Measurements from ENCODE around the gene JOSD2. TPM values are rescaled to one million over a fixed set of nuclear protein-coding genes. Genes with fewer than 3 reads are reported as not detected.
A peak's percentile ranks its signal among the peaks of the same experiment; 100 is the strongest.

Gene JOSD2
- total and polyA plus RNA-seq, 2 donors (not counting 3 experiments of a cell fraction or from before 2014, with no cell fraction given): 37.4 to 62.8 TPM

DNA sequence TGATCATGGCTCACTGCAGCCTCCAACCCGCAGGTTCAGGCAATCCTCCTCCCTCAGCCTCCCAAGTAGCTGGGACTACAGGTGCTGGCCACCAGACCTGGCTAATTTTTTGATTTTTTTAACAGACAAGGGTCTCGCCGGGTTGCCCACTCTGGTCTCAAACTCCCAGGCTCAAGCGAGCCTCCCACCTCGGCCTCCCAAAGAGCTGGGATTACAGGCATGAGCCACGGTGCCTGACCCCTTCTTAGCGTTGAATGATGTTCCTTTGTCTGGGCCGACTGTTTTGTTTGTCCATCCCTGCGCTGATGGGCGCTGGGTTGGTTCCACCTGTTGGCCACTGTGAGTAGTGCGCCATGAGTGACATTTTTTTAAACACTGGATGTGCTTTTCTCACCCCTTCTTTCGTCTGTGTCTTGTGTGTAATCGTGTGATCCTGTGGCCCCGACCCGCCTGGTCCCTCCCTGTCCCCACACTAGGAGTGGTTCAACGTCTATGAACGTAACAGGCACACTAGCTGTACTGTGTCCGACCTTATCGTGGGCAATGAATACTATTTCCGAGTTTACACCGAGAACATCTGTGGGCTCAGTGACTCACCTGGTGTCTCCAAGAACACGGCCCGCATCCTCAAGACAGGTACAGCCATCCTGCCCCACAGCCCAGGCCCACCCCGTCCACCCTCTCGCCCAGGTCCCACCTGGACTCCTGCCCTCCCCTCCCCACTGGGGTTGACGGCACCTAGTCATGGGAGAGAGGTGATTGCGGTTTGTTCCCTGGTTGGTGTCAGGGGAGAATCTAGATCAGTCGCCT, 49.7 kb downstream of the JOSD2 start:
- H3K9me3 ChIP-seq (replicated peaks; ENCODE audit: control insufficient read depth, insufficient read depth, low read length): no peaks in the 10 kb centered on the region
- CTCF ChIA-PET: interaction anchor here (0.7 to 7.4 kb wide), 20 partner anchors 12 to 322 kb away, joined by 3 to 144 read pairs (median 4); partner anchors contain the start of gene POLD1
- FAIRE-seq: peak; percentile 90
- TF ChIP-seq JUN (IDR thresholded peaks at IDR 0.05; ENCODE audit: borderline replicate concordance, insufficient read depth, insufficient read length, low read depth) (no peak), GATA2 (IDR thresholded peaks at IDR 0.05; ENCODE audit: insufficient read depth, insufficient read length, low read depth, low read length) (no peak)
- TF ChIP-seq, protein P1, sequence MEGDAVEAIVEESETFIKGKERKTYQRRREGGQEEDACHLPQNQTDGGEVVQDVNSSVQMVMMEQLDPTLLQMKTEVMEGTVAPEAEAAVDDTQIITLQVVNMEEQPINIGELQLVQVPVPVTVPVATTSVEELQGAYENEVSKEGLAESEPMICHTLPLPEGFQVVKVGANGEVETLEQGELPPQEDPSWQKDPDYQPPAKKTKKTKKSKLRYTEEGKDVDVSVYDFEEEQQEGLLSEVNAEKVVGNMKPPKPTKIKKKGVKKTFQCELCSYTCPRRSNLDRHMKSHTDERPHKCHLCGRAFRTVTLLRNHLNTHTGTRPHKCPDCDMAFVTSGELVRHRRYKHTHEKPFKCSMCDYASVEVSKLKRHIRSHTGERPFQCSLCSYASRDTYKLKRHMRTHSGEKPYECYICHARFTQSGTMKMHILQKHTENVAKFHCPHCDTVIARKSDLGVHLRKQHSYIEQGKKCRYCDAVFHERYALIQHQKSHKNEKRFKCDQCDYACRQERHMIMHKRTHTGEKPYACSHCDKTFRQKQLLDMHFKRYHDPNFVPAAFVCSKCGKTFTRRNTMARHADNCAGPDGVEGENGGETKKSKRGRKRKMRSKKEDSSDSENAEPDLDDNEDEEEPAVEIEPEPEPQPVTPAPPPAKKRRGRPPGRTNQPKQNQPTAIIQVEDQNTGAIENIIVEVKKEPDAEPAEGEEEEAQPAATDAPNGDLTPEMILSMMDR (IDR thresholded peaks at IDR 0.05; ENCODE audit: extremely low read depth in 1 of 2, insufficient read depth in 1 of 2, low read depth in 1 of 2, low read length in 2 of 2): peak; percentile 81 to 82
- no peaks in the 10 kb centered on the region for H3K27me3 ChIP-seq (ENCODE audit: control insufficient read depth in 2 of 2, insufficient read depth in 2 of 2, low read length in 2 of 2)
- H3K9ac ChIP-seq (replicated peaks; ENCODE audit: extremely low read depth, insufficient read depth, low read length): no peak overlapping the region
- no peaks in the 10 kb centered on the region for H3K4me1 ChIP-seq (ENCODE audit: control insufficient read depth, extremely low read depth, insufficient read depth, low read length)
- peak; percentile 68 for DNase-seq (ENCODE audit: low read depth, low spot score)
- POLR2A ChIA-PET: interaction anchor here (0.9 kb wide), 1 partner anchor 49 kb away, joined by 4 read pairs; the partner anchor contains the start of gene JOSD2
- H4K20me1 ChIP-seq (replicated peaks; ENCODE audit: control insufficient read depth, extremely low read depth, insufficient read depth, low read length): no peaks in the 10 kb centered on the region
- H3K36me3 ChIP-seq (ENCODE audit: control insufficient read depth in 2 of 2, extremely low read depth in 1 of 2, insufficient read depth in 2 of 2, low read length in 2 of 2): no peaks in the 10 kb centered on the region
- no TSS peak for BruUV-seq (replicated peaks)
- no peaks in the 10 kb centered on the region for H3K9me1 ChIP-seq (replicated peaks; ENCODE audit: control insufficient read depth, extremely low read depth, insufficient read depth, low read length)
- intact Hi-C loops (cut with micrococcal nuclease): loop anchor here (1.0 to 2.0 kb wide), 5 partner anchors 16 to 209 kb away; partner anchors contain the start of genes EMC10 and GARIN5A
- no peak overlapping the region for H3K4me2 ChIP-seq (ENCODE audit: insufficient read depth, low read length)
- H3K79me2 ChIP-seq (ENCODE audit: control insufficient read depth, insufficient read depth, low read length): no peaks in the 10 kb centered on the region
- H3K4me3 ChIP-seq (replicated peaks in 1 of 3; ENCODE audit: insufficient read depth in 1 of 3, low read depth in 1 of 3, low read length in 3 of 3): no peak overlapping the region
- no peak overlapping the region for H2AFZ ChIP-seq (ENCODE audit: low read depth, low read length)
- H3K27ac ChIP-seq (ENCODE audit: insufficient read depth, low read depth, low read length): no peak overlapping the region
- dilution Hi-C loops (cut with MboI; ENCODE audit: extremely low pct_ligation_motif_present, low sequenced_read_pairs): no loop called here

All from endothelial cell of umbilical vein (primary cell).